DMS 273 (cell line): Measurements from ENCODE around the gene FBXW7.
A peak's percentile ranks its signal among the peaks of the same experiment; 100 is the strongest.

Experiments used
- DNase-seq: peaks from one replicate; lab custom pipeline; 2025; ENCODE audit not compliant: unreplicated experiment; lab: John Stamatoyannopoulos, UW

Gene FBXW7

DNA sequence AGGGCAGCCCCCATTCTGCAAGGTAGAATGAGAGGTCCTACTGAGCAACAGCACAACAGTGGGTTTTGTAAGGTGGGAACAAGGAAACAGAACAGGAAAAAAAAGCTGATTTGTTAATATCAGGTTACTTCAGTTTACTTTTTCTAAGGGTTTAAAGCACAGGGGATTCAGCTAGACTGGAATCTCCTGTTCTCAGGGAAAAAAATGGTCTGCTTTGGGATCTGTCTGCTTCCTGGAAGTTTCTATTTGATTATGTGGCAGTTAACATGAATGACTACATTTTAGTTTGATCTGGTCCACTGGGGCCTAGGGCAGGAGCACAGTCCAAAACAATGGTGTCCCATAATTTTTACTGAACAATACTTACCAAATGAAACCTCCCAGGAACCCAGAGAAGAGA lies 104.6 kb downstream of the FBXW7 start:
- DNase-seq, result no peak

DNA sequence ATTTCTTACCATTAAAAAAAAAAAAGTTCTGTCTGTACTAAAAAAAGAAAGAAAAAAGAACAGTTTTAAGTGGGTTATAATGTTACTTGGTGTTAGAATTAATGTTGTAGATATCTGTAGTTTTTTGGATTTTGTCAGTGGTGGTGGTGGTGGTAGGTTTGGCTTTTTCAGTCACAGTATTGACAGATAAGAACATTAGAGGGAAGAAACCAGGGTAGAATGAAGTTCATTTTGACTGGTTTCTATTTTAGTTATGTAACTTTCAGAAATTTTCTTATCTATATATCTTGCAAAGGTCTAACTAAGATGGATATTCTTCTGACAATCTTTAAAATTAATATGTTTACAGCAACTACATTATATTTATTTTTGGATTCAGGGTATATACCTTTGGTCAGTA lies 105.4 kb downstream of the FBXW7 start:
- no peak for DNase-seq

DNA sequence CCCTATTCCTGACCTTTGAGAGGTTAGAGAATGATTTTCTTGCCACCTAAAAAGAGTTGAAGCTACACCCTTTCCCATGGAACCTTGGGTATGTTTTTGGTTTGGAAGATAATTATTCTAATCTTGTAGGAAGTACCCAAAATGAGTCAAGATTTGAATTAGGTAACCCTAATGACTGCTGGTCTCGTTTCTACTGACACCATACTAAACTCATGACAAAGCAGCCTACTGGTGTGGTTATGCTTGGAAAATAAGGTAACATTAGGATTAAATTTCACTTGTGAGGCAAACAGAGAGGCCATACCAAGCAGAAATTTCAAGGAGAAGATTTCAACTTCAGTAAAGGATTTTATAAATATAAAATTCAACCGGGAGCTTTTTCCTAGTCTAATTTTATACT lies 107.9 kb downstream of the FBXW7 start:
- DNase-seq, result no peak

DNA sequence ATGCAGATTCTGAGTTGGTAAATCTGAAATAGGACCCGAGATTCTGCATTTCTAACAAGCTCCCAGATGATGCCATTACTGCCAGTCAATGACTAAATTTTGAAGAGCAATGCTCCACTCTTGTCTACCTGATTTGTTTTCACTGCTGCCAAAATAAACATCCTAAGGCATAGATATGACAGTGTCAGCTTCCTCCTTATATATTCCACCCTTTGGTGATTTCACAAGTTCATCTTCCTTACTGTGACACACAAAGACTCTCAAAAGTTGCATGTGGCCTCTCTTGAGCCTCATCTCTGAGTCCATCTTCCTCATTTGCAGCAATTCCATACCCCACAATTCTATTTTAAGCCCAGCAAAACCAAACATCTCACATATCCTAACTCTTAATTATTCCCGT lies 110.9 kb downstream of the FBXW7 start:
- no peak for DNase-seq

DNA sequence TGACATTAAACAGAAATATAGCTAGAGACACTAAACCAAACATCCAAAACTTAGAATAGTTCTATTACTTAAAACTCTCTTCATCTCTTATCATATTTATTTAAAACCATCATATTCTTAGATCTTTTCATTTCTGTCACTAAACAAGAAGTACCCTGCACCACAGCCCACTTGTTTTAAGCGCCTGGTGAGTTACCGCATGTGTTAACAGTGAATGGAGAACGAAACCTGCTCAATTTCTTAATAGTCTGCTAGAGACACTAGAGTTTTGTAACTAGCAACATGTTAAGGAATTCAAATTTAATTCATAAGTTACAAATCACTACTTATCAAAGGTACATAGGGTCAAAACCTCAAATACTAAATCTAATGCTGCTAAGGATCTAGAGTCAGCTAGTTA lies 111.5 kb downstream of the FBXW7 start:
- DNase-seq, result no peak

DNA sequence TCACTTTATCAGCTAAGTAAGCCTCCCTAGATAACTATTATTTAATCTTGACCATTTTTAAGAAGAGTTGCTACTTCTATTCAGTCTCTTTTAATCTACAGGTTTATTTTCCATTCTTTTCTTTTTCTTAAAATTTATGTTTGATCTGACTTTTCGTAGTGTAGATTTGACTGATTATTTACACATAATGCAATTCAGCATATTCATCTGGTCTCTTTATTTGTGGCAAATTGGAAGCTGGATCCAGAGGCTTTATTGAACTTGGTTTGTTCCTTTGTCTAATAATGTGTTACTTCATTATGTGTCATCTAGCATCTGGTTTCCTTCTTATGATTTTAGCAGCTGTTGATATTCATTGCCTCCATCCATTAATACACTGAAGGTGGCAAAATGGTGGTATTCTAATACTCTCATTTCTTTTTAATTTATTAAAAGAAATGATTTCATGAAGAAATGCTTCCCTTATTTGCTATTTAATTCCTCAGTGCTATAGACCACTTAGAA lies 113.0 kb downstream of the FBXW7 start:
- no peak for DNase-seq

DNA sequence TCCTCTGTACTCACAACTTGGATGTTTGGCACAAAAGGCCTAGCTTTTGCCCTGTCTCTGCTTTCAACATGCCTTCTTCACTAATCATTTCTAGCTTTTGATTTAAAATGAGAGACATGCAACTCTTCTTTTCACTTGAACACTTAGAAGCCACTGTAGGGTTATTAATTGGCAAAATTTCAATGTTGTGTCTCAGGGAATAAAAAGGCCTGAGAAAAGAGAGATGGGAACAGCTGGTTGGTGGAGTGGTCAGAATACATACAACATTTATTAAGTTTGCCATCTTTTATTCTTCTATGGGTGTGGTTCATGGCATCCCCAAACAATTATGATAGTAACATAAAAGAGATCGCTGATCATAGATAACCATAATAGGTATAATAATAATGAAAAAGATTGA lies 114.3 kb downstream of the FBXW7 start:
- DNase-seq, result no peak

DNA sequence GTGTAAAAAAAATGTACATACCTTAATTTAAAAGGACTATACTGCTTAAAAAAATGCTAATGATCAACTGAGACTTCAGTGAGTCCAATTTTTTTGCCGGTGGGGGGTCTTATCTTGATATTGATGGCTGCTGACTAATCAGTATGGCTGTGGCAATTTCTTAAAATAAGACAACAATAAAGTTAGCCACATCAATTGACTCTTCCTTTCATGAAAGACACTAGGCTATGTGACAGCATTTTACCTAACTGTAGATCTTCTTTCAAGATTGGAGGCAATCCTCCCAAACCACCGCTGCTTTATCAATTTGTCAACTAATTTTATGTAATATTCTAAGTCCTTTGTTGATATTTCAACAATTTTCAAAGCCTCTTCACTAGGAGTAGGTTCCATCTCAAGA lies 116.1 kb downstream of the FBXW7 start:
- DNase-seq, result no peak

DNA sequence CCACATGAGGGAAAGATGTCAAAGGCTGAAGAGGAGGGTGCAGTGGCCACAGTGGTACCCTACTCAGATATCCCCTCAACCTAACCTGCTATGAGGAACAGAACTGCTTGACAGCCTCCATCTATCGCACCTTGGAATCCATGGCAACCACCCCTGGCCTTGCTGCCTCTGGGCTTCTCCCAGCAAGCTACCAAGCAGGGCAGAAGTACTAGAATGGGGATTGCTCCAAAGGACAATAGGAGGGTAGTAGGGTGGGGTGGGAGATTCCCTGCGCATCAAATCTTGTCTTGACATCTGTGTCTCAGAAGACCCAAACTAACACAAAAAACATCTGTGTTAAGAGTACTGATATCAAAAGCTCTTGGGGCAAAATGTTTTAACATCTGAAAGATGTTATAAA lies 118.2 kb downstream of the FBXW7 start:
- DNase-seq, result no peak

DNA sequence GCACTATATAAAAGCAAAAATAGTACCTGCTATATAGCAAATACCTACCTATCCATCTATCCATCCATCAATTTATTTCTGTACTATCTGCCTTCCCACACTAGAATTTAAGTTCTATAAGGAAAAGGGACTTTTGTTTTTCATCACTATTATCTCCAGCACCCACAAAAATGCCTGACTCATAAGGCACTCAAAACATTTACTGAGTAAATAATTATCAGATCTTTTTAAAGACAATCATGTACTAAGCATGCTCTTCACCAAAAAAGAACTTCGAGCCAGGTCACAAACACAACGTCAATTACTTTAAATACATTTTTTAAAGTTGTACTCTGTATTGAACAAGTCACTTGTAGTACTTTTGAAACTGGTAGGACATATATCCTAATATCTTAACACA lies 119.9 kb downstream of the FBXW7 start:
- DNase-seq, result no peak

DNA sequence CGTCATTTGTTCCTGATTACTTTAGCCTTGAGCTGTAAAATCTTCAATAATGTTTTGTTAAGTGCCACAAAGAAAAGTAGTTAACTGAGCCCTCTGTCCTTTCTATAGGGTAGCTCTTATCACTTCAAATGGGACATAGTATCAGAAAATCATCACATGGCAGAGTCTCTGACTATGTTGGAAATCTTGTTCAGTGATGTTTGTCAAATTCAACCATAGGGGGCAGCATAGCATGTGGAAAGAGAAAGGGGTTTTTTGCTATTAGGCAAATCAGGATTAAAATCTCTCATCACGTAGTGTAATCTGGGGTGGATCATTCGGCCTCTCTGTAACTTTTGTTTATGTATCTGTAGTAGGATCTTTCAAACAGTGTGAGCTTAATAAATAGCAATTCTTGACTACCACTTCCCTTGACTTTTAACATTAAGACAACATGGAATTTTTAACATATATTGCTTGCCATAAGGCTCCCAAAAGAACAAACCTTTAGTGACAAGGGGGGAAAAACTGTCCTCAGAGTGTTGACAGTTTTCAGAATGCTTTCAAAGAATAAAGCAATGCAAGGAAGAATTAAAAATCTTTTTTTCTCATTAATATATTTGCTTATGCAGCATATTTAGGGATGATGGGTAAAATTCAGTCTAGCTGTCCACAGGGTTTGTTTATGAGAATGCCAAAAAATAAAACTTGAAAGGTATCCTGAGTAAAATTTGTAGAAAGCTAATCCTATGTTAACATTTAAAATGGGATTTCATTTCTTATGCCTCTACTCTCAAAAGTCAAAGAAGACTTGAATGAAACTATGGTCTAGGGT lies 127.2 kb downstream of the FBXW7 start:
- DNase-seq, result peak; percentile 56

DNA sequence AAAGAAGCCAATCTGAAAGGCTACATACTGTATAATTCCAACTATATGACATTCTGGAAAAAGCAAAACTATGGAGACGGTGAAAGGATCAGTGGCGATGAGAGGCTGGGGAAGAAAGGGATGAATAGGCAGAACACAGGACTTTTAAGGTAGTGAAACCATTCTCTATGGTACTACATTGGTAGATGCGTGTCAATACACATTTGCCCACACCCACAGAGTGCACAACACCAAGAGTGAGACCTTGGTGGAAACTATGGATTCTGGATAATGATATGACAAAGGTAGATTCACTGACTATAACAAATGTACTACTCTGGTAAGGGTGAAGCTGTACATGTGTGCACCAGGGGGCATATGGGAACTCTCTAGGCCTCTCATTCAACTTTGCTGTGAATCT lies 134.5 kb downstream of the FBXW7 start:
- no peak for DNase-seq

DNA sequence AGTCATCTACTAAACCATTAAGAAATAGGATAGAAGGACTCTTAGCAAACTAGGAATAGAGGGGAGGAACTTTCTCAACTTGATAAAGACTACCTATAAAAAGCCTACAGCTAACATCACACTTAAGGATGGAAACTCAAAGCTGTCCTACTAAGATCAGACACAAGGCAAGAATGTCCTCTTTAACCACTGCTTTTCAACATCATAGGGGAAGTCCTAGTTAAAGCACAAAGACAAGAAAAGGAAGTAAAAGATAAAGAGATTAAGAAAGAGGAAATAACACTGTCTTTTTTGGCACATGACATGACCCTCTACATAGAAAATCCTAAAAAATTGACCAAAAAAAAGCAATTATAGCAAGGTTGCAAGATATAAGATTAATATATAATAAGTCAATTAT lies 136.6 kb downstream of the FBXW7 start:
- DNase-seq, result no peak

DNA sequence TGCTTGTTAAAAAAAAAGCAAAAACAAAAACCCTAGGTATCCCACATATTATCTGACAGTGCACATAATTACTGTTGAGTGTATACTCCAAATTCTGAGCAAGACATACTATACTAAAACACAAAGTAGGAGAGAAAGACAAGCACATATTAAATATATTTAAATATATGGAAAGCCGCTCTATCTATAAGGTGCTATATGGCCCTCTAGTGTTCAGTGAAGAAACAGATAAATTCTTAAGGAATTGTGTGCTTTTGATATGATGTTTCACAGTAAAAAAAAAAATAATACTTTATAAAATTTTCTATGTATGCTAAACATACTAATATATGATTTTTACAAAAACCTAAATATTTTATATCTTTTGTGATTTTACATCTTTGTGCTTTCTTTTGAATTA lies 137.8 kb downstream of the FBXW7 start:
- peak; percentile 6 for DNase-seq

DNA sequence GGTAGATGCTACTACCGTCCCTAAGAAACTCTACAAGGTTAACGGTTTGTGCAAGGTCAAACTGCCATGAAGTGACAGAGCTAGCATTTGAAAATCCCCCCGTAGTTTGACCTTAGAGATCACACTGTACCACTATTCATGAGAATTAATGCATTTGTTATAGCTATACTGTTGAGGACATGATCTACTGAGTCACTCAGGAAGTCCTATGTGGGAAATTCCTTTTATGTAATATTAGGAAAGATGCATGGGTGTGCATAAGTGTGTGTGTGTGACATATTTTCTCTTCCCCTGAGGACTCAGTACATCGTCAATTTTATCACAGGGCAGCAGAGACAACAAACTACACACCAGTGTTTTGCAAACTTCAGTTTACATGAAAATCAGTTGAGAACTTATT lies 141.1 kb downstream of the FBXW7 start:
- DNase-seq, result no peak

DNA sequence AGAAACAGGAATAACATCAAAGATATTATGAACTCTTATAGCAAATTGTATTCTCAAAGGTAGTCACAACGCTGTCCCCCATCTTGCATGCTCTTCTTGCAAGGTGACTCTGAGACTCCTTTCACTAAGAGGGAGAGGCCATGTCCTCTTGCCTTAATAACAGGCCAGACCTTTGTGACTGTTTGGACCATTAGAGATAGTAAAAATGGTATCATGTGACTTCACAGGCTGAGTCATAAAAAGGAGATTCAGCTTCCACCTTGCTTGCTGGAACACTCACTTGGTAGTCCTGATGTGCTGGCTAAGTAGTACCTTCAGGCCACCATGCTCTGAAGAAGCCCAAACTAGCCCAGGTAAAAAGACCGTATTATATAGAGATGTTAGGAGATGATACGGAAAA lies 143.8 kb downstream of the FBXW7 start:
- DNase-seq, result no peak

DNA sequence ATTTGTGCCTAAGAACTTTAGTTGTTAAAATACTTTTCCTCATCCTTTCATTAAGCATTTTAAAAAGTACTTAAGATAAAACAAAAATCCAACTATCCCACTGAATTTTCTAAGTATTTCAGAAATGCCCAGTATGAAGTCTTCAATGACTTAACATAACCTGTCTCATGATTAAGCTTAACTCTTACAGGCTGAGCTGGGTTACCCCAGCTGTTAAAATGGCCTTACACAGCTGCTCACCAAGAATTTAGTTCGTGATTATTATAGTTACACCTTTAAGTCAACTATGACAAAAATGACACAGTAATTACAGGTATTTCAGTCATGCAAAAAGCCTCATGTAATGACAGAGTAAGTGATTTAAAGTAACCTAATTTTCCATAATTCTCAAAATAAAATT lies 145.7 kb downstream of the FBXW7 start:
- DNase-seq, result peak; percentile 0

DNA sequence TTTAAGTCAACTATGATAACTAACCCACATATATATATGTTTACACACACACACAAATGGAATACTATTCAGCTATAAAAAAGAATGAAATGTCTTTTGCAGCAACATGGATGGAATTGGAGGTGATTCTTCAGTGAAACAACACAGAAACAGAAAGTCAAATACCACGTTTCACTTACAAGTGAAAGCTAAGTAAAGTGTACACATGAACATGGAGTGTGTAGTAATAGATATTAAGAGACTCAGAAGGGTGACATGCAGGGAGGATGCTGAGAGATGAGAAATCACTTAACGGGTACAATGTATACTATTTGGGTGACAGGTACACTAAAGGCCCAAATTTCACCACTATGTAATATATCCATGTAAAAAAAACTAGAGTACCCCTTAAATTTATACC lies 146.5 kb downstream of the FBXW7 start:
- DNase-seq, result no peak

DNA sequence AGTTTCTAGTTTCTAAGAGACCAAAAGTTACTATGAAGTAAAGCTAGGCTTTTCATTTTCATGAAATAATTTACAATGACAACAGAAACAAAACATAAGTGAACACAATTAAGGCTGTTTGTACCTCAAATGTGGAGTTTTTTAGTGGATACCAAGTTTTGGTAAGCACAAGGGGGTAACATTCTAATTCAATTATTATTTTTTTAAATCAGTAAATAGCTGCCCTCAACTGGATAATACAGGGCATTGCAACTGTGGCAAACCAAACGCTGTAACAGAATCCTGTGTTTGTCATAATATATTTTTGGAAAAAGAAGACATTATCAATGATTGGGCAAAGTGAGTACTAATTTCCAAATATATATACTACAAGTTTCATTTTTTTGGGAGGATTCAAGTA lies 150.3 kb downstream of the FBXW7 start:
- DNase-seq, result peak; percentile 5

DNA sequence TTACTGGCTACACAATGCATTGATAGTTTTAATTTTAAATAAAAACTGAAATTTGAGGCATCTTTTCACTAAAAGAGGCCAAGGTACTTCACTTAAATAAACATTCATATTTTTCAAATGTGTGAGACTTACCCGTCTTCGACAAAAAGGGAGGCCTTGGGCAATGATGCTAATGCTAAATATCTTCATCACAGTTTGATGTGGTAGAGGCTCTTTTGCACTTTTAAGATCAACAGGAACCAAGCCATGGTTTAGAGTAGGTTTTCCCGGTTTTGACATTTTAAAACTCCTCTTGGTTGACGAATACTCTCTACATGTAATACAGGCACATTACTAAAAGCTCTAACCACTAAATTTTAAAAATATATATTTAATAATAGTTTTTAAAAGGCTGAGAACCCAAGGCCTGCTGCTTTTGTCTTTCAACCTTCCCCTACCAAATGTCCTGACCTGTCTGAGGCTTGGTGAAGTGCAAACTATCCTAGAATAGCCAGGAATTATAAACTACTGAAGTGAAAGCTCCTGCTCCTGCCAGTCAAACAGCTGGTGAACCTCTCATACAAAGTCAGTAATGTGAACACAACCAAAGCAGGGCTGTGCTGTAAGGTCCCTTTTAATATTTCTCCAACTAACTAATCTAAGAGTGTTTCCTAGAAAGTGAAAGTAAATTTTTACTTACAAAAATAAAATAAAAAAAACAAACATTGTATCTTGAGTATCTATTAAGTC lies 153.7 kb downstream of the FBXW7 start:
- DNase-seq, result peak; percentile 0

DNA sequence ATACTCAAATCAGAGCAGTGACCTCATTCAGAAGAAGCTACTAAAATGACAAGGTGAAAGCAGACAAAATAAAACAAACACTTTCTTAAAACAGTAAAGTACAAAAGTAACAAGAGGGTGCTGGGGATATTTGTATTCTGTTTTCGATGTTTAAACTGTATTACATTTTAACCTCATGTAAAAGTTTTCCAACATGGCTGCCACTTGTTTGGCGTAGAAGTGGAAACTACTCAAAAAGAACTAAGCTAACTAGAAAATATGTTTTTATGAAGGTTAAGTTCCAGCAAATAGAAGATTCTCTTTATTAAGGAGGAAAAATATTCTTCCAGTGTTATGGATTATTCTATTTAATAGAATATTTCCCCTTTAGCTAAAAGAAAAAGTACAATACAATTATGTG lies 155.0 kb downstream of the FBXW7 start:
- no peak for DNase-seq

DNA sequence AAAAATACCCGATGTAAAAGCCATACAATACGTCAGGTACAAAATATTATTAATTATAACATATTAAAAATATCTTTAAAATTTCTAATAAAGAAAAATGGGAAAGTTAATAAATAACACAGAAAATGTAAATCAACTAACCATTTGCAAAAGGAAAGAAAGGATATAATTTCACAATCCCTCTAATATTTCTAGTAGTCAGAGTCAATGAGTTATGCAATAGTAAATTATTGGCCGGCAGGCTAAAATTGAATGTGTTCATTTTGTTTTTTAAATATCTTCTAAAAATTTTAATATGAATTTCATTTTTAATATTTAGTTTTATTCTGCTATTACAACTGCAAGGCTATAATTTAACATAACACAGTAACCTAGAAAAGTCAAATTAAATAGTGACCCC lies 155.7 kb downstream of the FBXW7 start:
- no peak for DNase-seq
